Jurkat, Clone E6-1 (cell line): Measurements from ENCODE around the gene CCDC78.
"Not testable (repeated sequence)": the region's sequence is repeated elsewhere in the genome, so short reads cannot be mapped to it uniquely, and the experiment has no call there.

ENCODE experiments used
- DNase-seq: peaks from one replicate; pipeline ENCODE4 v3.0.0-alpha.2; 2011; ENCODE audit warnings: low read depth, low spot score
- H3K4me3 ChIP-seq: 2 replicates; pipeline ENCODE4 v1.5.1; 2011; ENCODE audit warnings: mild to moderate bottlenecking, low read length, control low read depth, moderate library complexity

CCDC78 gene

DNA sequence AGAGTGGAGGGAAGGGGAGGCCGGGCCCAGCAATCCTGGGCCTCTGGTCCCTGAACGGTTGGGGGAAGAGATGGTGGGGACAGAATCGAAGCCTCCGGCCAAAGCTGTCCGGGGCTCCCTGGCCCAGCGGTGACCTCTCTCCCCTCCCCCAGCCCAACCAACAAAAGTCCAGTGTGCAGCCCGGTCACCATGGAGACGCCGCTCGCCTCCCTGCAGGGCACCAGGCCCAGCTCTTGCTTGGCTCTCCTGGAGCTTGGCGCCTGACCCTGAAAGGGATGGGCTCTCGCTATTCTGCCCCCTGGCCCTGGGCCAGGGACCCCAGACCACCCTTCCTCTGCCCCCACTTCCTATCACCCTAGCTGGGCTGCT is 10.1 kb downstream of the CCDC78 start:
- DNase-seq, result no peak
- H3K4me3 ChIP-seq, result no peak overlapping the region

GRCh38 chr16:715477-716199 is 10.6 kb downstream of the CCDC78 start:
- peak overlapping the region; percentile 53 for H3K4me3 ChIP-seq
- no peak for DNase-seq

DNA sequence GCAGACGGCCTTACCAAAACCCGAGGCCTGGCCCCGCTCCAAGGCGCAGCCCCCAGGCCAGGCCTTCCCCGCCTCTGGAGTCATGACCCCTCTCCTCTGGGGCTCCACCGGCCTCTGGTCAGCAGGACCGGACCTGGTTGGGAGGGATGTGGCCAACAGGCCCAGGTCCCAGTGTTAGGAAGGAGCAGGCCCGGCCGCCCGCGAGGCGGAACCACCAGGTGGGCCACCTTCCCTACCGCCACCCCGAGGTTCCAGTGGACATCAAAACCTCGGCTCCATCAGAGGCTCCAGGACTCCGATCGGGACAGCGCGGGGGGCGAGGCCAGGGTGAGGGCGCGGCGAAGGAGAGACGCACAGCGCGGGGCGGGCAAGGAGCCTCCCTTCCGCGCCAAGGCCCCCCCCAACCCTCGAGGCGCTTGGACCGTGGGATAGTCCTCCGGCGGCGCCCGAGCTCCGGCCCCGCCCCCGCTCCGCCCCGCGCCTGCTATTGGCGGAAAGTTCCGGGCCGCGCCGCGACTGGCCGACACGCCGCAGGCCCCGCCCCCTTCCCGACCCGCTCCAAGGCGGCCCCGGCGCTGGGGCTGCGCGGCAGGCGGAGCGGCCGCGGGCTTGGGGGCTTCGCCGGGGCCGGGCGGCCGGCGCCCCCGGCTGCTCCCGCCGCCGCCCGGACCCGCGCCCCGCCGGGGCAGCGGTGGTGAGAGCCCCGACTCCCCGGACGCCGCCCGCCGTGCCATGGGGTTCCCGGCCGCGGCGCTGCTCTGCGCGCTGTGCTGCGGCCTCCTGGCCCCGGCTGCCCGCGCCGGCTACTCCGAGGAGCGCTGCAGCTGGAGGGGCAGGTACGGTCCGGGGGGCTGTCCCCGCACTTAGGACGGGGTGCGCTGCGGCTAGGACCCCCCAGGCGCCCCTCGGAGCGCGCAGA is 11.4 kb downstream of the CCDC78 start, which contains the start of gene METRN:
Gene METRN (plus strand): TSS at position 561 of the 919 bp plus-strand sequence. CDS start 172 bp downstream, at position 733.
- DNase-seq, result peak; percentile 71
- peak within 1 kb of the TSS; percentile 53 for H3K4me3 ChIP-seq

DNA sequence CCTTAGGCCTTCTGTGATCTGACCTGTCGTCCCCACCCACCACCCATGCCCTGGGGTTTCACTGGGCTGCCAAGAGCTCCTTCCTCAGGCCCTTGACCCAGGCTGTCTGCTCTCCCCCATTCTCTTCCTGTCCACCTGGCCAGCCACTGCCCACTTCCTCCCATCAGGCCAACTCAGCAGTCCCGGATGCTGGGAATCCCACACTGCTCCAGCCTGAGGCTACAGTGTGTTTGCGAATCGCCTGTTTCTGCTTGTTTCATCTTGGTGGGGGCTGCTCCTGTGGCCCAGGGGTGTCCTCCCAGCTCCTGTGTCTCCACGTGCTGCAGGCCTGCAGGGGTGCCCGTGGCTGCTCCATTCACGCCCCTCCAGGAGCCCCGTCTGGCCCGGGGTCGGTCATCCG is 12.2 kb downstream of the CCDC78 start:
- DNase-seq, result no peak
- H3K4me3 ChIP-seq, result no peak overlapping the region

- DNase-seq, result peak; percentile 63
- H3K4me3 ChIP-seq, result not testable (repeated sequence)
These were observed 13.4 kb downstream of the CCDC78 start for GRCh38 chr16:712740-713250.

DNA sequence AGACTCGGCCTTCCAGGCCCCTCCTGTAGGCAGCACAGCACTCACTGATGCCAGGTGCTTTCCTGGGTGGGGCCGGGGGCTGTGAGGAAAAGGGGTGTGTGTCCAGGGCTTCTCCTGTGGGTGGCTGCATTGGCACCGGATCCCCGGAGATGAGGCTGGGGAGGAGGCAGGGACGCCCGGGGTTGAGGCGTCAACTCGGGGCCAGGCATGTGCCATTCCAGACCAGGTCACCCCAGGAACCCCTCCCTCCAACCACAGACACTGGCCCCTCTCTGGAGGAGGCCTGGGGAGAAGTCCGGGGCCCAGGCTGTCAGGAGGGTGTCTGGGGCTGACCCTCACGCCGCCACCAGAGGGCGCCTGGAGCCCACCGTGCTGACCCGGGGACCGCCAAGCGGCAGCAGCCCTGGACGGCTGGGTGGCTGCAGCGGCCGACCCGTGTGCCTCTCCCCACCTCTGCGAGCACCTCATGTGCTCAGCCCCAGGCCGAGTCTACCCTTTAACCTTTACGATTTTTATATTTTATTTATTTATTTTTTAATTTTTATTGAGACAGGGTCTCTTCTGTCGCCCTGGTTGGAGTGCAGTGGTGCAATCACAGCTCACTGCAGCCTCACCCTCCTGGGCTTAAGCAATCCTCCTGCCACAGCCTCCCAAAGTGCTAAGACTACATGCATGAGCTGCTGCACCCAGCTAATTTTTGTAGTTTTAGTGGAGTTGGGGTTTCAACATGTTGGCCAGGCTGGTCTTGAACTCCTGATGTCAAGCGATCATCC is 14.5 kb downstream of the CCDC78 start:
- no peak overlapping the region for H3K4me3 ChIP-seq
- no peak for DNase-seq

GRCh38 chr16:711084-711483 is 15.2 kb downstream of the CCDC78 start:
- no peak overlapping the region for H3K4me3 ChIP-seq
- no peak for DNase-seq

DNA sequence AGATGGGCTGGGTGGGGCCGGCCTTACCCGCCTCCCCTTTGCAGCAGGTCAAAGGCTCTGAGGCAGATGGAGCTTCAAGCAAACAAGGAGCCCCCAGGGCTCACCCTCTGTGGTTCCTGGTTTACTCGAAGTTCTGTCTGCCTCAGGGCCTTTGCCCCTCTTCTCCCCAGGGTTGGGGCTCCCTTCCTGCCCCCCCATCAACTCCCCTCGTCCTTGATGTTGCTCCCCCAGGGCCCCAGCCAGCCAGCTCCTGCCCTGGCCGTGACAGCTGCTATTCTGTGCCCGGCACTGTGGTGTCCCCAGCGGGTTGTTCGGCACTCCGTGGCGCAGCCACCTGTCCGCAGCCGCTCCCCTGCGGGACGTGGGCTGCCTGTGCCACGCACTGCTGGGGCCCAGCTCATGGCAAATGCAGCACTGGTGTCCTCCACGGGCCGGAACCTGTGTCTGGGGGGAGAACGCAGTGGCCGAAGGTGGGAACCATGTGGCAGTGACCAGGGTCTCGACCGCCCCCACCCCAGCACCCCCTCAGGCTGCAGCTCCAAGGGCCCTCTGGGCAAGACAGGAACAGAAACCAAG is 15.7 kb downstream of the CCDC78 start:
- no peak overlapping the region for H3K4me3 ChIP-seq
- DNase-seq, result no peak

DNA sequence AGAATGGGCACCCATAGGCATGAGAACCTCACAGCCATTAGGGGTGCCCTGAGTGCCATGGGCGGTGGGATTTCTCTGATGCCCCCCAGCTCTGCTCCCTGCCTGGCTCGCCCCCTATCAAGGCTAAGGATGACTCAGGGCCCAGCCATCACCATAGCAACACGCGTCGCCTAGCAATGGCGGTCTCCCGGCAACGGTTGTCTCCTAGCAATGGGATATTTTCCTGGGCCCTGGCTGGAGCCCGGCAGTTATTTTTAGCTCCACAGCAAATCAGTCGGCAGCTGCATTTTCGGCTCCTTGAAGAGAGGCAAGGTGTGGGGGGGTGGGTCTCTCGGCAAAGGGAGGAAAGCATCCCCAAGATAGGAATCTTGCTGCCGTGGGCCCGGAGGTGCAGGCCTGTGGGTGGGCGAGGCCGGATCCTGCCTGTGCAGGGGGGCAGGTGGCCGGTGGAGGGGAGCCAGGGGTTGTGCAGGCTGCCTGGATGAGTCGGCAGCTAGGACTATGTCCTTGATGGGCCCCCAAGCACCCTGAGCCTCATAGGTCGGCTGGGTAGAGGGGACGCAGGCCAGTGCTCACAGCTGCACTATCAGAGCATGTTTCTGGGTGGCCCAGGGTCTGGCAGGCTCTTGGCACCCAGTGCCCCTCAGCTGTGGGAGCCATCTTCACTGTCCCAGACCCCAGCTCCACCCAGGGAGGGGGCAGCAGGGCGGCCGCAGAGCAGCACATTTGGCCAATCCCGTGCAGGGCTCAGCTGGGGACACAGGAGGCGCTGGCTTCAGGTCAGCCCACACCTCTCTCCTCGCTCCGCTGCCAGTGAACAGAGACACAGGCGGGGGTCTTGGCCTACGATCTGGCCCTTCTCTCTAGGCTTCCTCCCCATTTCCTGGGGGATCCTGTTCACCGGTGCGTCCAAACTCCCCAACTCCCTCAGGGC is 16.4 kb downstream of the CCDC78 start:
- H3K4me3 ChIP-seq, result no peak overlapping the region
- peak; percentile 43 for DNase-seq

DNA sequence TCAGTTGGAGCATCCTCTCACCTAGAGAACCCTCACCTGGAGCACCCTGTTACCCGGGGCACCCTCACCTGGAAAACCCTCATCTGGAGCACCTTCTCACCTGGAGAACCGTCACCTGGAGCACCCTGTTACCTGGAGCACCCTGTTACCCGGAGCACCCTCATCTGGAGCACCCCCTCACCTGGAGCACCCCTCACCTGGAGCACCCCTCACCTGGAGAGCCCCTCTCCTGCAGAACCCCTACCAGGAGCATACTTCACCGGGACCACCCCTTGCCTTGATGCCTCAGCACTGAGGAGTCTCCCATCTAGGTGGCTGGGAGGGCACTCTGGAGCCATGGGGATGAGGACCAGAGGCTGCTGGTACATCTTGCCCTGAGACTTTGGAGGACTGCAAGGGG is 17.3 kb downstream of the CCDC78 start:
- no peak overlapping the region for H3K4me3 ChIP-seq
- DNase-seq, result no peak

DNA sequence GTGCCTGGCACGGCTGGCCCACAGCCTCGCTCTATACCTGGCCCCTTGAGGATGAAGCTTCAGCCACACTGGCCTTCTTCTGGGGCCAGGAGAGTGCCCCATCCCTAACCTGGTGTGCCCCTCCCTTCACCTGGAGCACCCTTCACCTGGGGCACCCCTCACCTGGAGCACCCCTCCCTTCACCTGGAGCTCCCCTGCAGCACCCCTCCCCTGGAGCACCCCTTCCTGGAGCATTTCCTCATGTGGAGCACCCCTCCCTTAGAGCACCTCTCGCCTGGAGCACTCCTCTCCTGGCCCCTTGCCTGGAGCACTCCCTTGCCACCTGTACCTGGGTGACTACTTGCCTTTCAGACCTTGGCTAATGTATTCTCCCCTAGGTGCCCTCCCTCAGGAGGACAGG is 18.2 kb downstream of the CCDC78 start:
- no peak overlapping the region for H3K4me3 ChIP-seq
- no peak for DNase-seq

DNA sequence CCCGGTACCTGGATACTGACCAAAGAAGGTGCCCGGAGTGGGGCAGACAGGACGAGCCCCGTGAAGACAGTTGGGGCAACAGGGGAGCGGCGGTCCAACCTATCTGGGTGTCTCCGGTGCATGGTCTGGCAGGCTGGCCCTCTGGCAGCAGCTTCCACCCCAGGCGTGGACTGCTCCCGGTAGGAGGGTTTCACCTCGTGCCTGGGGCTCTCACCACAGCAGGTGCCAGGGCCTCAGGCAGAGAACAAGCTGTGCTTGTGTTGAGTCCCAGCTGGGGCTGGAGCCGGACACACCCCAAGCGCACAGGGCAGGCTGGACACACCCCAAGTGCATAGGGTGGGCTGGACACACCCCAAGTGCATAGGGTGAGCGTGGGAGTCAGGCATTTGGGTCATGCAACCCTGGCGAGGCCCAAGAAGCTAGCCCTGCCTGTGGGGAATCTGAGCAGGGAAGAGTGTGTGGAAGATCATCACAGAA is 19.1 kb downstream of the CCDC78 start:
- no peak for DNase-seq
- no peak overlapping the region for H3K4me3 ChIP-seq

DNA sequence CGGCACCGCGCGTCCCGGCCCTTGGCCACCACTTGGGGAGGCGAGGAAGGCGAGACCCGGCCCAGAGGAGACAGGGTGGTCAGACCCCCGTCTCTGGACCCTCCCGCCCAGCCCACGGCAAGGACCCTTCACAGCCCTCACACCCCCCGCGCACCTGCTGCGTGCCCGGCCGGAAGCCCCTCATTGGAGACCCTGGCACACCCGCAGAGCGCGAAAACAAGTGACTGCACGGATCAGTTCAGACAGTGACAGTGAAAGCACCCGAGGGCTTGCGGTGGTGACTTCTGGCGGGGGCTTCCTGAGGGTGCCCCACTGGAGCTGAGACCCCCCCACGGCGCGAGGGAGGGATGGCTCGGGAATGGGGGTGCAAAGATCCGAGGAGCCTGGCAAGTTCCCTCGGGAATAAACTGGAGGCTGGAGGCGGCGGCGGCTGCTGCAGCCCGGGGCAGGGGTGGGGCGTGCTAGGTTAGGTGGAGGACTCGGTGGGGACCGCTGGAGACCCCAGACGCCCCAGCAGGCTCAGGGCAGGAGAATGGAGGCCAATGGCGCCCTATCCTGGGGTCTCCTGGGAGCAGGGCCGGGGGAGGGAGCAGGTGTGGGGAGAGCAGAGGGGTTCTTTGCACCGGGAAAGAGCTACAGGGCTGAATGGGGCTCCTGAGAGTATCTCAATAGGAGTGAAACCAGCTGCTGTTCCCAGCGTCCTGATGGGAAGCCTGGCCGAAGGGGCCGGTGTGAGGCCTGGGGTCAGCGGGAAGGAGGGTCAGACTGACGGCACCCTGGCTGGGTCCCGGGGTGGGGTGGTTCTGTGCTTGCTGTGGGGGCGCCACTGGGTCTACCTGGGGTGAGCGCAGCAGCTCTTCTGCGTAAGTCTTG is 19.8 kb downstream of the CCDC78 start:
- H3K4me3 ChIP-seq, result no peak overlapping the region
- DNase-seq, result no peak

- H3K4me3 ChIP-seq, result no peak within 1 kb of the TSS
- DNase-seq, result no peak
These were observed 20.6 kb downstream of the CCDC78 start, which contains the start of gene FBXL16 for GRCh38 chr16:705431-706188. FBXL16 (minus strand) TSS chr16:705801; CDS start chr16:697405, 8,396 bp downstream.

GRCh38 chr16:704552-705380 is 21.5 kb downstream of the CCDC78 start:
- H3K4me3 ChIP-seq, result no peak overlapping the region
- no peak for DNase-seq
